GM21723 (cell line): ENCODE data around the gene SPATA6L.
"Not testable (repeated sequence)": the region's sequence is repeated elsewhere in the genome, so short reads cannot be mapped to it uniquely, and the experiment has no call there.

Experiments used
- ATAC-seq: cut with Tn5 transposase; IDR thresholded peaks from one replicate; pipeline ENCODE4 v1.9.1; 2021; ENCODE audit warnings: mild to moderate bottlenecking, moderate library complexity; ENCODE audit not compliant: unreplicated experiment

SPATA6L gene

DNA sequence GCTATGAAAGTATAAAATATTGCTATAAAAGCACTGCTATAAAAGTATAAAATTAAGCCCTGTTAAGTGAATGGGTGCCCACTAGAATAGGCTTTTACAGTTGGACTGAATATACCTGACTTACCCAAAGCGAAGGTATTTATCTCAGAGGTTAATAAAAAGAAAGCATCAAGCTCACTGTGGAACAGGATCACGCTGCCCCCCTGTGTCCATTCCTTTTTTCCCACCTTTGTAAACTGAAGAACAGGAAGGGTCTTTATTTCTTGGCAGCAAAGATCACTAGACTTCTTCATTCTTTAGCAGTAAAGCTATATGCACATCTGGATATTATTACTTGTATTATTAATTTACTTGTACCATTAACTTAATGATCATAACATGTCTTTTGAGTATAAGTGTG lies 26.3 kb downstream of the SPATA6L start:
- ATAC-seq, result no peak

DNA sequence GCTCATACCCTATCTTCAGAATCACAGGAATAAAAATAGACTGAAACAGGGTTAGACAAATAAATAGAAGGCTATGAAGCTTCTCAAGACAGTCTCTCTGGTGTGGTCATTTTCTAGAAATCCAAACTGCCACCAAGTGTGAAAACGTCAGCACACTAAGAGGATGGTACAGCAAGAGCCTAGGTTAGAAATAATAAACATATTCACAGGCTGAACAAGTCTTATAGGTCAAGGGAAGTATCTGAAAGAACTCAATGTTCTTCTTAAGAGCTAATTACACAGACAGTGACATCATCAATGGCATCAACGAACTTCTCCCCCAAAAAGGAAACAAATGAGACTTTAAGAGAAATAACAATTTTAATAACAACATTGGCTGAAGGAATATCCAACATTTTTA lies 26.9 kb downstream of the SPATA6L start:
- no peak for ATAC-seq

- ATAC-seq, result no peak
Measured at GRCh38 chr9:4638968-4639367, 27.3 kb downstream of the SPATA6L start.

DNA sequence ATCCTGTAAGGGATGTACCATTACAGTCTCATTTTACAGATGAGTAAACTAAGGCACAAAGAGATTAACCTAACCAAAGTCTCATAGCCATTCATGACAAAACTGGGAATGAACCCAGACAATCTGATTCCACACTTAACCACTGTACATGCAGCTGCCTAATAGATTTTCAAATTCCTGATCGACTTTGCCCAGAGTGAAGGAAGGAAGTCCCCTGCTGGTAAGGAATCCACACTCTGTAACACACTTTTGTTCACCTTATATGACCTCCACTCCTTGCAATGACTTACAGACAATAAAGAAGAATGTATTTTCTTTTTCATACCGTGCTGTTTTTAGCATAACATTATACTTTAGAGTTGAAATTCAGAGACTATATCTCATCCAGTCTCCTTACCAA lies 35.4 kb downstream of the SPATA6L start:
- ATAC-seq, result no peak

DNA sequence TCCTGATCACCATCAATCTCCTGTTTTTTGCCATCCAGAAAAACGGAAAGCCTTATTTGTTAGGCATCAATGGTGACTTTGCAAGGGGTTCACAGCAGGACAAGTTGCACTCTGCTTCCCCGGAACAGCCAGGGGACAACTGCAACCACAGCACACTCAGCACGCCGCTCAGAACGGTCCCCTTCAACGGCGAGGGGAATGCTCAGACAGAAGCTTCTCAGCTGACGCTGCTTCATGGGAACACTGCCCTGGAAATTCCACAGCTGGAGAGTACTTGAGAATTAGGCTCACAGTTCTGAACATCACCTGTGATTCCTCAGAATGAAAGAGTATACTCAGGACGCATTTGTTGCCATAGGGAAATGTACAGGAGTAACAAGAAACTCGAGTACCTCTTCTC lies 44.3 kb downstream of the SPATA6L start:
- no peak for ATAC-seq

GRCh38 chr9:4620881-4621555 lies 45.3 kb downstream of the SPATA6L start:
- ATAC-seq, result no peak

- ATAC-seq, result no peak
Measured at GRCh38 chr9:4620057-4620765, 46.1 kb downstream of the SPATA6L start.

GRCh38 chr9:4618700-4619099 lies 47.6 kb downstream of the SPATA6L start:
- no peak for ATAC-seq

DNA sequence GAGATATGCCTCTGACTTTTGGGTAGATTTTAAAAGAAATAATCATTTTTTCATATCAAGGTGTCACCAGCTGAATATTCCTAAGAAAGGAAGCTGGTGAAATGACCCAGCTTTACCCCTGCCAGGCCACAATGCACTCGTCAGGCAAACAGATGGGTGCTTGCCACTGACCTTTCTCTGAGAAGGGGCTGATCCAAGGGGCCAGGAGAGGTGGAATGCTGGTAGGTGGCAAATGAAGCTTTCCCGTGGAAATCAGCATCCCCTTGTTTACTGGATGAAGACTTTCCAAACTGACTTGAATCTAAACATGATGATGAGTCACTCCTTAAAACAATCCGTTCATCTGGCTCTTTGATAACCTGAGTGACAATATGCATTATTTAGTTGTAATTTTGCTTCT lies 48.5 kb downstream of the SPATA6L start:
- ATAC-seq, result no peak

GRCh38 chr9:4615778-4616177 lies 50.5 kb downstream of the SPATA6L start:
- no peak for ATAC-seq

GRCh38 chr9:4615251-4615650 lies 51.0 kb downstream of the SPATA6L start:
- no peak for ATAC-seq

GRCh38 chr9:4614627-4615026 lies 51.7 kb downstream of the SPATA6L start:
- ATAC-seq, result no peak

- not testable (repeated sequence) for ATAC-seq
Measured at GRCh38 chr9:4606033-4606432, 60.2 kb downstream of the SPATA6L start.

DNA sequence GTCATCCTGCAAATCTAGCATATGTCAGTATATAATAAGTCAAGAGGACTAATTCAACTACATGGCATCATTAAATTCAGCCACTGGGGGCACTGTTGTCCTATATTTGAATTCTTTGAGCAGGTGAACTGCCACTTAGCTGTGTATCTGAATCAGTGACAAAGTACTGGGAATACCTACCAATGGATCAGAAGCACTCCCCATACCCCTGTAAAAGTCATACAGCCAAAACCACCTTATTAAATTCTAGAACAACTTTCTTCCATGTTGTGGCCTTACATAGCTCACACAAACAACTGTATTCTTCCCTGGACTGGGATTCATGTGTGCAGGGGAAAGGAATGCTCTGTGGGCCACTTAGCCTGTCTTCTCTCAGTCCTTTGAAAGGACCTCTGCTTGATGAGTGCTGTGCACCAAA lies 61.6 kb downstream of the SPATA6L start:
- peak; percentile 92 for ATAC-seq

GRCh38 chr9:4603830-4604229 lies 62.5 kb downstream of the SPATA6L start:
- ATAC-seq, result no peak

GRCh38 chr9:4600368-4600767 lies 65.9 kb downstream of the SPATA6L start:
- peak; percentile 59 for ATAC-seq

GRCh38 chr9:4596165-4596922 lies 69.9 kb downstream of the SPATA6L start:
- peak; percentile 56 for ATAC-seq

DNA sequence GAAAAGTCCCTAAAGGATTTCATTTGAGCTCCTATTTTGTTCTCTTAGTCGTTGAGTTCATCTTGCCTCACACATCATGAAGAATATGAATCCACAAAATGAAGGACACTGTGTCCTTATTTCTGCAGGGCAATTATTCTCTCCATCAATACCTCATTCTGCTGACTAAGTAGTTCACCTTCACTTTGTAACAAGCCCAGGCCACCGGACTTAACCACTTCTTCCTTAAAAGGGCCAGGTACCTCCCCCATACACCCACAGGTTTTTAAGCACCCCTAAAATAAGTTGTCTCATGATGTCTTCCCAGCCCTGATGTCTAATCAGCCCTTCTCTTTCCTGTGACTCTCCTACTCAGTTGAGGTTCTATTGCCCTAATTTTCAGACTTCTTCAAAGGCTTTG lies 71.3 kb downstream of the SPATA6L start:
- no peak for ATAC-seq

GRCh38 chr9:4594545-4594944 lies 71.7 kb downstream of the SPATA6L start:
- ATAC-seq, result no peak

- ATAC-seq, result no peak
Measured at GRCh38 chr9:4592886-4593285, 73.4 kb downstream of the SPATA6L start.

- no peak for ATAC-seq
Measured at GRCh38 chr9:4592295-4592694, 74.0 kb downstream of the SPATA6L start.

DNA sequence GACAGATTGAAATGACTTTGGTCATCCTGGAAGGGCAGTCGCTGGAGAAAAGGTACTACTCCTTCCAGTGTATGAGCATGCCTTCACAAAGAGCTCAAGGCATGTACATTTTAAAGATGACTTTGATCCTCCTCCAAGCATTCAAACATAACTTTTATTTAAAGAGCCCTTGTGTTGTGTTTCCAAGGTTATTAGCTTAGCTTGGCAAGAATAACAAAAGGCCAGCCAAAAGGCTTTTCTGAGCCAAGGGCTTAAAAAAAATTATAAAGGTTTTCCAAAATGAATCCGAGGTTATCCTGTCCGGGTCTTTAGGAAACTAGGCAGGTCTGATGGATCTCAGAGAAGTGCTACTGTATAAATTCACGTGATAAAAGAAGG lies 75.2 kb downstream of the SPATA6L start:
- no peak for ATAC-seq
